T-helper 17 cell (primary cell): Measurements from ENCODE around the gene PCBP2. TPM values are rescaled to one million over a fixed set of nuclear protein-coding genes. Genes with fewer than 3 reads are reported as not detected.

Experiments used
- ATAC-seq: fragments of 150-1000 bp; cut with Tn5 transposase; 2 replicates; pipeline ENCODE4 v1.10.0; 2021; ENCODE audit warnings: mild to moderate bottlenecking, moderate library complexity
- DNase-seq, 3 donors: peaks; one replicate each; pipeline versions ENCODE4 v3.0.0 to v3.0.0-alpha.2; 2020 to 2021
- H3K9me3 ChIP-seq: one replicate; pipeline ENCODE4 v1.7.0; 2013; ENCODE audit warnings: low read length, mild to moderate bottlenecking; ENCODE audit not compliant: control insufficient read depth, poor library complexity, severe bottlenecking
- H3K27ac Mint-ChIP-seq: one replicate; pipeline ENCODE4 v1.8.0; 2022; ENCODE audit warnings: mild to moderate bottlenecking, moderate library complexity, mixed read lengths
- H3K27me3 Mint-ChIP-seq: one replicate; pipeline ENCODE4 v1.8.0; 2022; ENCODE audit warnings: mixed read lengths
- H3K36me3 Mint-ChIP-seq: one replicate; pipeline ENCODE4 v1.8.0; 2022; ENCODE audit warnings: low read depth, mixed read lengths
- H3K4me1 Mint-ChIP-seq: one replicate; pipeline ENCODE4 v1.8.0; 2022; ENCODE audit warnings: mild to moderate bottlenecking, mixed read lengths
- H3K4me3 Mint-ChIP-seq: one replicate; pipeline ENCODE4 v1.8.0; 2022; ENCODE audit warnings: mild to moderate bottlenecking, moderate library complexity, mixed read lengths
- total RNA-seq, 4 donors: library from RNA in 2 of 4; stranded (reverse) in 2 of 4; gene quantifications; one replicate each; pipeline ENCODE4 v1.2.3 and lab custom pipeline; 2022 to 2026

PCBP2 gene
- total RNA-seq, 2 donors from 2014 or later: 1,028 to 1,089 TPM

- Mint-ChIP-seq H3K27me3 (no peaks in the 10 kb centered on the region), H3K27ac (peak overlapping the region; percentile 98), H3K4me3 (peak overlapping the region; percentile 97), H3K36me3 (peaks cover 2% of the 10 kb centered on the region), H3K4me1 (peaks cover 44% of the 10 kb centered on the region)
- H3K9me3 ChIP-seq: no peaks in the 10 kb centered on the region
- ATAC-seq (no peak), DNase-seq (no peak)
Observed at GRCh38 chr12:53497461-53497860, 45.6 kb downstream of the PCBP2 start.

- DNase-seq: no peak
- Mint-ChIP-seq H3K27me3 (no peaks in the 10 kb centered on the region), H3K4me1 (peaks cover 38% of the 10 kb centered on the region), H3K27ac (peak overlapping the region; percentile 98), H3K36me3 (peaks cover 2% of the 10 kb centered on the region), H3K4me3 (peak overlapping the region; percentile 97)
- ATAC-seq: no peak
- H3K9me3 ChIP-seq: no peaks in the 10 kb centered on the region
Observed at GRCh38 chr12:53498235-53498630, 46.3 kb downstream of the PCBP2 start.

- DNase-seq (peak; percentile 38 to 53 (median 49)), ATAC-seq (no peak)
- Mint-ChIP-seq H3K4me1 (peaks cover 28% of the 10 kb centered on the region), H3K4me3 (peak within 1 kb of the TSS; percentile 97), H3K27ac (peak within 1 kb of the TSS; percentile 98), H3K27me3 (no peaks in the 10 kb centered on the region), H3K36me3 (peaks cover 2% of the 10 kb centered on the region)
- H3K9me3 ChIP-seq: no peaks in the 10 kb centered on the region
Observed at GRCh38 chr12:53499266-53500141, 47.6 kb downstream of the PCBP2 start, which contains the start of gene MAP3K12. MAP3K12 (minus strand) TSS chr12:53499458; CDS start chr12:53487391, 12,067 bp downstream.

- DNase-seq: no peak
- ATAC-seq: no peak
- peaks cover 28% of the 10 kb centered on the region for H3K4me1 Mint-ChIP-seq
- peak overlapping the region; percentile 98 for H3K27ac Mint-ChIP-seq
- H3K9me3 ChIP-seq: no peaks in the 10 kb centered on the region
- peak overlapping the region; percentile 97 for H3K4me3 Mint-ChIP-seq
- peaks cover 2% of the 10 kb centered on the region for H3K36me3 Mint-ChIP-seq
- no peaks in the 10 kb centered on the region for H3K27me3 Mint-ChIP-seq
Observed at GRCh38 chr12:53500142-53500775, 48.4 kb downstream of the PCBP2 start.

GRCh38 chr12:53500776-53501614 is 49.1 kb downstream of the PCBP2 start, which contains the start of gene TARBP2:
TARBP2 (plus strand) TSS chr12:53501283; CDS start chr12:53501409, 126 bp downstream.
- H3K27me3 Mint-ChIP-seq: no peaks in the 10 kb centered on the region
- DNase-seq (peak; percentile 89 to 97 (median 93)), ATAC-seq (peak; percentile 83)
- H3K27ac Mint-ChIP-seq: peak within 1 kb of the TSS; percentile 98
- H3K4me1 Mint-ChIP-seq: peaks cover 26% of the 10 kb centered on the region
- peaks cover 6% of the 10 kb centered on the region for H3K36me3 Mint-ChIP-seq
- peak within 1 kb of the TSS; percentile 97 for H3K4me3 Mint-ChIP-seq
- no peaks in the 10 kb centered on the region for H3K9me3 ChIP-seq

GRCh38 chr12:53501615-53502181 is 49.8 kb downstream of the PCBP2 start:
- no peak for DNase-seq
- Mint-ChIP-seq H3K4me3 (peak overlapping the region; percentile 97), H3K4me1 (peaks cover 26% of the 10 kb centered on the region), H3K36me3 (peaks cover 5% of the 10 kb centered on the region), H3K27me3 (no peaks in the 10 kb centered on the region), H3K27ac (peak overlapping the region; percentile 98)
- H3K9me3 ChIP-seq: no peaks in the 10 kb centered on the region
- ATAC-seq: no peak

- H3K4me3 Mint-ChIP-seq: no peak overlapping the region
- no peaks in the 10 kb centered on the region for H3K27me3 Mint-ChIP-seq
- ATAC-seq (no peak), DNase-seq (no peak)
- peak overlapping the region; percentile 98 for H3K27ac Mint-ChIP-seq
- H3K36me3 Mint-ChIP-seq: peaks cover 5% of the 10 kb centered on the region
- peaks cover 25% of the 10 kb centered on the region for H3K4me1 Mint-ChIP-seq
- H3K9me3 ChIP-seq: no peaks in the 10 kb centered on the region
Observed at GRCh38 chr12:53502331-53502730, 50.4 kb downstream of the PCBP2 start.

GRCh38 chr12:53502983-53503728 is 51.3 kb downstream of the PCBP2 start:
- Mint-ChIP-seq H3K36me3 (peaks cover 5% of the 10 kb centered on the region), H3K27me3 (no peaks in the 10 kb centered on the region), H3K27ac (peak overlapping the region; percentile 59), H3K4me3 (no peak overlapping the region), H3K4me1 (peaks cover 20% of the 10 kb centered on the region)
- no peaks in the 10 kb centered on the region for H3K9me3 ChIP-seq
- ATAC-seq (no peak), DNase-seq (no peak)

GRCh38 chr12:53504004-53504920 is 52.4 kb downstream of the PCBP2 start:
- Mint-ChIP-seq H3K4me3 (no peak overlapping the region), H3K36me3 (peaks cover 5% of the 10 kb centered on the region), H3K27me3 (no peaks in the 10 kb centered on the region), H3K27ac (peak overlapping the region; percentile 59), H3K4me1 (peaks cover 15% of the 10 kb centered on the region)
- DNase-seq: no peak
- no peaks in the 10 kb centered on the region for H3K9me3 ChIP-seq
- no peak for ATAC-seq

GRCh38 chr12:53505086-53505485 is 53.2 kb downstream of the PCBP2 start:
- Mint-ChIP-seq H3K4me3 (no peak overlapping the region), H3K27ac (peak overlapping the region; percentile 76), H3K36me3 (peaks cover 5% of the 10 kb centered on the region), H3K4me1 (peaks cover 11% of the 10 kb centered on the region), H3K27me3 (no peaks in the 10 kb centered on the region)
- no peaks in the 10 kb centered on the region for H3K9me3 ChIP-seq
- no peak for ATAC-seq
- no peak for DNase-seq
